ENCODE measurements around the gene VARS2.

GRCh38 chr6:30873137-30873640 is 40.8 kb upstream of the VARS2 start:
- TF ChIP-seq CTCF (IDR thresholded peaks at IDR 0.05; ENCODE audit: low read depth, low read length) = no peak
- TF ChIP-seq MYC (IDR thresholded peaks at IDR 0.05; ENCODE audit: low read depth, low read length) = no peak
- no peak for TF ChIP-seq POLR2A (IDR thresholded peaks at IDR 0.05; ENCODE audit: extremely low read depth, insufficient read length)

All from NB4 (cell line).